NCI-H128 (cell line): ENCODE data around the gene CREB3L2.
"Not testable (repeated sequence)": the region's sequence is repeated elsewhere in the genome, so short reads cannot be mapped to it uniquely, and the experiment has no call there.

Source experiments
- DNase-seq: peaks from one replicate; lab custom pipeline; 2025; ENCODE audit not compliant: unreplicated experiment; lab: John Stamatoyannopoulos, UW

CREB3L2 gene

DNA sequence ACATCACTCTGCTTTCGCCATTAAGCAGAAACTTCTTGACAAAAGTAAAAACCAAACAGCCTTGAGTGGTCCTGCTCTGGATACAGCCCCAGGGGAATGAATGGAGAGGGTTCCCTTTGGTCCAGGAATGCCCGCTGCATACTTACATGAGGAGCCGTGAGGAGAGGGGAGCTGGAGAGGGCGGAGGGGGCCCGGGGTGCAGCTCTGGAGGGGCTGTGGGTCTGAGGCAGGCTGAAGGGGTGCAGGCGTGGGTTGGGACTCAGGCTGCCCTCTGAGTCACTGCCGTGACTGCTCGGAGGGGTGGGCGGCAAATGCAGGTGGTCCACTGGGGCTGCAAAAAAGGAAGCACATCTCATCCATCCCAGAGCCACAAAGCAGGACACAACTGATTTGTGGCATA, 93.8 kb downstream of the CREB3L2 start:
- no peak for DNase-seq

- not testable (repeated sequence) for DNase-seq
These were observed 95.2 kb downstream of the CREB3L2 start for GRCh38 chr7:137906636-137907035.

DNA sequence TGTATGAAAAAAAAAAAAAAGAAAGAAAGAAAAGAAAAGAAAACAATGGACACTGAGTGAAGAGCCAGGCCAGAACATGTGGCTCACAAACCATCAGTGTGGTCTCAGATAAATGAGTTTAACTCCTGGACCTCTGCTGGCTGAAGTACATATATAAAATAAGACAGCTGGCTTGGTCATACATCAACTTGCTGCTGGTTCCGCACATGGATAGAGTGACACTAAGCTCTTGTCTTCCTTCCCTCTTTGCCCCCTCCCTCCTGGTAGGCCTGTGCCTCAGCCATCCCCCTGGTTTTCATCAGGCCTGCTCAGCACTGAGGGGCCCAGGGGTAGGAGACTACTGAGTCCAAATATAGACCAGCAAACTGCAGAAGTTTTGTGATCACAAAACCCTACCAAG, 97.1 kb downstream of the CREB3L2 start:
- no peak for DNase-seq

GRCh38 chr7:137903382-137904169, 98.3 kb downstream of the CREB3L2 start:
- peak; percentile 40 for DNase-seq

GRCh38 chr7:137900137-137900536, 101.7 kb downstream of the CREB3L2 start:
- DNase-seq, result no peak

DNA sequence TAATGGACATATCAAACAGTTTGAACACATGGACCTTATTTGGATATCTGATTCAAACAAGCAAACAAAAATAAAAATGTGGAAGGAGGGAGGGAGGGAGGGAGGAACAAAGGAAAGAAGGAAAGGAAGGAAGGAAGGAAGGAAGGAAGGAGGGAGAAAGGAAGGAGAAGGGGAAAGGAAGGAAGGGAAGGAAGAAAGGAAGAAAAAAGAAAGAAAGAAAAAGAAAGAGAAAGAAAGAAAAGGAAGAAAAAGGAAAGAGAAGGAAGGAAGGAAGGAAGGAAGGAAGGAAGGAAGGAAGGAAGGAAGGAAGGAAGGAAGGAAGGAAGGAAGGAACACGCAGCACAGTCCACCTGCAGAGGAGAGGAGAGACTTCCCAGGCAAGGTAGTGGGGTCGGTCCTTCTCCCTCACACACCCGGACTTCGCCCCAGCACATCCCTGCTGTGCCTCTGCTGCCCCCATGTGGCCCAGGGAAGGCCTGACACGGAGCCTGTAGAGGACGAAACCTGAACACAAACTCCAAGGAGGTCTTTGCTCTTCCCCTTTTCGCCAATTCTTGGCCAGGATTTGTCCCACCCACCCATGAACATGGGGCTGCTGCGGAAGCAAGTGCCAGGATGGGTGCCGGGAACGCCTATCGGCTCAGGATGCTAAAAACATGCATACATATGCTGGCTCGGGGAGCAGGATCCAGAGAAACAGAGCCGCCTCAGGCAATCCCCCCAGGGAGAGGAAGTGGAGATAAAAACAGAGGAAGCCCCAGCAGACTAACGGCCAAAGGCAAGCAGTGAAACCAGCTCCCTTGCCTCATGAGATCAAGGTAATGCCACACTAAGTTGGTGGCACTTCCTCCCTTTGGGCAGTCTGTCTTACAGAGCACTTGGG, 102.8 kb downstream of the CREB3L2 start:
- DNase-seq, result peak; percentile 48

- no peak for DNase-seq
These were observed 106.3 kb downstream of the CREB3L2 start for GRCh38 chr7:137895301-137896221.

DNA sequence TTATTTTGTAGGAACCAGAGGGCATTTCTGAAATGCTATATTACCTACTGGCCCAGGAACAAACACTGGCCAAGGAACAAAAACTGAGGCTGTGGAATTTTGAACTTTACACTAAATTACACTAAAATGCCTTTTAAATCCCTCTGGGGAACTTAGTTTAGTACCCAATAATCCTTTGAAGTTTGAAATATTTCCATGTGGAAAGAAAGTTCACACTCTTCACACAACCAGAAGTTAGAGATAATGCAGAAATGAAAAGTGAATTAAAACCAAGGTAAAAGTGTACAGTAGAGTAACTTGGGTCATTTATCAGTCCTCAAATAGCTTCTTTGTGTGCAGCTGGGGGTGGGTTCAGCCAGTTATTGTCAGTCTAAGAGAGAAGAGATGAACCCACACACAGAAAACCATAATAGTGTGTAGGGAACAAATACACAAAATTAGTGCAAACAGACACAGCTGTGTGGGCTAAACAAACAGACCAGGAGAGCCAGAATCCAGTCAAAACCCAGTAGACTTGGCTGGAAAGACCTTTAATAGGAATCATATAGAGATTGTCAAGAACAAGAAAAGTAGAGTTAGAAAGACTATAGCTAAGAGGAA, 108.6 kb downstream of the CREB3L2 start:
- no peak for DNase-seq

DNA sequence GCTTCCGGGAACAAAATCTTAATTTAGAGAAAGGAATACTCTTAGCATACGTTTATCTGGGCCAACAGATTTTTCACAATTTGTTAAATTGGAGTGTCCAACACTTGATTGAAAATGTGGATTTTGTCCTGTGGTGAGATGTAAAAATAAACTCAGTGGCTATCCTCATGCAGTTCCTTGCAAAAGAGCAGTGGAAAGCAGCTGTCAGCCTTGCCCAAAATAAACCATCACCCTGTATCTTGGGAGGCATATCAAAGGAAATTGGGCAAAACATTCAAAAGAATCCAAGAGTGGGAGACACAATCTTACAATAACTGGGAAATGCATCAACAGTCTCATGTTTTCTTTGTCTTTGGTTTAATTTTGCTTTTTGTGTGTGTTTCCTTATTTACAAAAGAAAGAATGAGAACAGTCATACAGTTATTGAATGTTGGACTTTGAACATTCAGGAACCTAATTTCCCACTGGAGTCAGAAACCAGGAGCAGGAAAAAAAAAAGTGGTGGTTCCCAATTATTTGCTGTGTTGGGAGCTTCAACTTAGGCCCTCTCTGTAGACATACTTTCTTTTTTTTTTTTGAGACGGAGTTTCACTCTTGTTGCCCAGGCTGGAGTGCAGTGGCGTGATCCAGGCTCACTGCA, 110.8 kb downstream of the CREB3L2 start:
- DNase-seq, result no peak

- no peak for DNase-seq
These were observed 111.4 kb downstream of the CREB3L2 start for GRCh38 chr7:137890449-137890921.

- DNase-seq, result no peak
These were observed 113.6 kb downstream of the CREB3L2 start for GRCh38 chr7:137888241-137888640.

GRCh38 chr7:137886746-137887145, 115.1 kb downstream of the CREB3L2 start:
- no peak for DNase-seq

DNA sequence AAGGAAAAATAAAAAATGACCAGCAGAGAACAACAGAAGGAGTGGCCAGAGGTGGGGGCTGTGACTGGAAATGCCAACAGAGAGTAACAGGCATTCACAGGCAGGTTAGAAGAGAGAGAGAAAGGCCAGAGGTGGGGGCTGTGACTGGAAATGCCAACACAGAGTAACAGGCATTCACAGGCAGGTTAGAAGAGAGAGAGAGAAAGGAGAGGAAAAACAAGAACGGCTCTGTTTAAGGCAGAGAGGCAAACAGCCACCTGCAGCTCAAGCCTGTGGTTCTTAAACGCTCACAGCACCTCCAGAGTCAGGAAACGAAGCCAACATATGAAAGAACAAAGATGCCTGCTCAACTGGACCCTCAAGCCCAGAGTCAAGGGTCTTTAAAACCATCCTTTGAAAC, 115.6 kb downstream of the CREB3L2 start:
- no peak for DNase-seq

- DNase-seq, result no peak
These were observed 116.2 kb downstream of the CREB3L2 start for GRCh38 chr7:137885678-137886077.

GRCh38 chr7:137882806-137883205, 119.1 kb downstream of the CREB3L2 start:
- DNase-seq, result no peak

DNA sequence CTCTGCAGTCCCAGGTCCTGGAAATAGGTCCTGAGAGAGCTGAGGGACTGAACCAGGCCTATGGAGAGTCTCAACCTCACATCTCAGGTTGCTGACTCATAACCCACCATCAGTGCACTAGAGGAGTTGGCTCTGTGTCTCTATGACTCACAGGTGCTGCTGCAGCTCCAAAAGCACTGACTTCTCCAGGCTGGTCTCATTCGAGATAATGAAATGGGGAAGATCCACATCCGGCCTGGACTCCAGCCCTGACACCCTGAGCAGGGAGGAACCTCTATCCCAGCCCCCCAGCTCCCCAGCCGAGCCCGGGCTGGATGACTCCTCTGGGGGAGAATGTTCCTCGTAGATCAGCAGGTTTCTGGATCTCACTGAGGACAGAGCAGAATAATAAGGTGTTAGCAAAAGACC, 119.6 kb downstream of the CREB3L2 start:
- no peak for DNase-seq

- DNase-seq, result no peak
These were observed 120.2 kb downstream of the CREB3L2 start for GRCh38 chr7:137881607-137882260.

DNA sequence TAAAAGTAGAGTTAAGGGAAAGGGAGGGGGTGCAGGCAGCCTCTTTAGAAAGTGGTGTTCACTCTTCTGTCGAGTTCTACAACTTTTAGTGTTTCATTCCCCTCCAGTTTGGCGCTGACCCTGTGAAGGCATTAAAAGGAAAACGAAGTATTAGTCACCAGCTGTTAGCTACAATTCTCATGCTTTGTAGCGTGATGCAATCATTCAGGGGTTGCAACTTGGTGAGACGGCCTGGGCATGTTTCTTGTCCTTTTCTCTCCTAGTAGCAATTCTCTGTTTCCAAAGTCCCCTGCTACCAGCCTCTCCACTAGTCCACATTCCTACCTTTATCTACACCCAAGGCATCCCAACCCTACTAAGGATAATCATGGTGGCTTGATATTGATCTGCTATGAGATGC, 121.5 kb downstream of the CREB3L2 start:
- no peak for DNase-seq

GRCh38 chr7:137879357-137880158, 122.3 kb downstream of the CREB3L2 start:
- DNase-seq, result no peak
